Activated CD4-positive, alpha-beta T cell treated with anti-CD3 and anti-CD28 coated beads, Interleukin-2, amount 50 U/mL, for 24 hours (primary cell): Measurements from ENCODE around the gene TENT4A.

Experiments
- DNase-seq, 2 donors: peaks; one replicate each; pipeline ENCODE4 v3.0.0-alpha.2; 2020; ENCODE audit warnings: low read depth in 1 of 2, low spot score in 1 of 2

Gene TENT4A

DNA sequence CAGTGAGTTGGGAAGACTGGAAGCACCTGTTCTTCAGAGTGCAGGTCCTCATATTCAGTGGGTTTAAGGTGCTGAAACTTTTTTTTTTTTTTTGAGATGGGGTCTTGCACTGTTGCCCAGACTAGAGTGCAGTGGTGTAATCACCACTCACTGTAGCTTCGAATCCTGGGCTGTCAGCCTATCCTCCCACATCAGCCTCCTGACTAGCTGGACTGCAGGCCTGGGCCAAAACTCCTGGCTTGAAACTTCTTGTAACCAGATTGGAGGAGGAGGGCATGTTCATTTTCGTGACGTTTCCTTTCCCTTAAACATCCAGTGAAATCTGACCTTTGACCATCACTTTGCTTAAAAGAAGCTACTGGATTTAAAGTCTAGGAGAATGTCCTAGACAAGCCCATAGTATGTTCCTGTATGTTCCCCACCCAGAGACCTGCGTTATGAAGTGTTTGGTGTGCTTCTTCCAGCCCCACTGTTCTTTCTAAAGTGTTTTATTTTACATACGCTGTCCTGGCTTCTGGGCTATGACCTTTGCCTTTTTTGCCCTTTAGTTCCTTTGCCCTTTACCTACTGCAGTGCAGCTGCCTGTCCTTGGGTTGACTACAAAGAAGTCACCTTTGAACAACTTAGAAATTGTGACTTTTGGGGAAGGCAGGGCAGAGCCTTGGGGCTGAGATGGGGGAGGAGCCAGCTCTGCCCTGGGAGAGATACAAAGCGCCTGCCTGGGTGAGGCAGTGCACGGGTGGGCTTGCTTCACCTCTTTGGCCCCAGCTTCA lies 18.4 kb downstream of the TENT4A start:
- no peak for DNase-seq

DNA sequence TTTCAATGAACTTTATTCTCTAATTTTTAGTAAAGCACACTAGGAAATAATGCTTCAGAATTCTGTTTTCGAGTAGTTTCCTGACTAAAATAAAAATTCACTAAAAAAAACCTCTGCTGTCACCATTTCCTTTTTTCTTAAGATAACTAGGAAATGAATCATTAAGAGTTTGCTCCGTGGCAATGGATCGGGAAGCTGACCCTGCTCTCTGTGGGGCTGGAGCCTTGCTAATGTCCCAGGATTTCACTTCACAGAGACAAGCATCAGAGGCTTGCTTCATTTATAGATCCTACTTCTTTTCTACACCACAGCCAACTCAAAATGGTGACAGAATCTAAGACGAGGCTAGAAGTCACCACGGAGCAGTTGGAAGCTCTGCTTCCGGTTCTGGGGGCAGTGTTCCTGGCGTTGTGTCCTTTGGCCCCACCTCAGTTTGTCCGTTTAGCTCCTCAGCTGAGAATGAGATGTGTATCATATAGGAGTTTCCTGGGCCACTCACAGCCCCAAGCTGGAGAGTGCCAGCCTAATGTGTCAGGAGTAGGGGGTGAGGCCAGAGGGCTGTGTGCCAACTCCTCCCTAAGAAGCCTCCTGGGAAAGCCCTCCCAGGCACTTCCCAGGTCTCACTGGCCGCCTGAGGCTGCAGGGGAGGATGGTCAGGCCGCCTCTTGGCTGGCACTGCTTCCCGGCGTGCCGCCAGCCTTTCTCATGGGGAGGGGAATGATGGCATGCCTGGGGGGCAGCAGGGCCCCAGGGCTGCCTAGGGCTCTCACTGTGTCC lies 19.6 kb downstream of the TENT4A start:
- no peak for DNase-seq

DNA sequence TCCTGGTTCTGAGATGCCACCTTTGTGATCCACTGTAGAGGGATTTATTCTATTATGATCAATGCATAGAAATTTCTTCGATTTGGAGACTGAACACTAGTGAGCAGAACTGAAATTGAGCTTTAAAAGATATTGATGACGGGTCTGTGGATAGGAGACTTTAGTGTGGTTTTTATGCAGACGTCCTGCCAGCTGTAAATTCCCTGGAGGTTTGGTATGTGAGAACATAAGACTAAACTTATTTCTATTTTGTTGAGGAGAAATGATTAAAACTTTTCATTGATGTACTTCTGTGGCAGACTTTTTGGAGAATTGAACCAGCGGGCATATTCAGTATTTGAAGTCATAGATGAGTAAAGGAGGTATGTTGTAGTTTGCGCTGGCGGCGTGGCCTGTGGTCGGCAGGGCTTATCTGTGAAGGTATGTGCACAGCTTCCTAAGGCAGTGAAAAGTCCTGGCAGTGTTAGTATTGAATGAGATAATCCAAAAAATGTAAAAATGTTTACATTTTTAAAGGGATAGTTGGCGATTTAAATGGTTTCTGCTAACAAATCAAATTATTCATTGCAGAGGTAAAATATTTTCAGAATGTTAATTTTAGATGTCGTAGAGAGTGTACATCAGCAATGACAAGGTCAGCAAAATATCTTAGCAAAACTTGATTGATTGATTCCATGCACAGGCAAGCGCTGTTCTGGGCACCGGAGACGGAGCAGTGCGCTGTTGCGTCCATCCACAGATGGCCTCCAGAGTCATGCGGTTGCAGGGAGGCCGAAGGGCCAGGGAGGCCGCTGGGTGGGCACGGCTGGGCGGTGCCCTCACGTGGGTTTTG lies 20.4 kb downstream of the TENT4A start:
- DNase-seq: no peak

DNA sequence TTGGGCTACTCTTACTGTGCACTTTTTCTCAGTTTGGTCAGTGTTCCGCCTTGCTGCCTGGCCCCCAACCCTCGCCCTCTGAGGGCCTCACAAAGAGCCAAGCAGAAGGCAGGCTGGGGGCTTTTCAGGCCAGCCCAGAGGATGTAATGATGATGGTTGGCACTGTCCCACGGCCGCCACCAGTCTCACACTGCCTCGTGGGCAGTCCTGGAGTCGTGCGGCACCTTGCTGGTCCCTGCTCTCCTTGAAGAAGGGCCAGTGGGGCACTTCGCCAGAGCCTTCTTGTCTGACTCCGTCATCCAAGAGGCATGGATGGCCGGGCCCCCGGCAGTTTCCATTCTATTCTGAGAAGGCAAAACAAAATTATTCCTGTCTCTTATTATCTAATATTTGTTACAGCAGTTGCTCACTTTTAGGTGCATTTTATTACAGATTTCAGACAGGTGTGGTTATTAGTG lies 21.0 kb downstream of the TENT4A start:
- DNase-seq: no peak

DNA sequence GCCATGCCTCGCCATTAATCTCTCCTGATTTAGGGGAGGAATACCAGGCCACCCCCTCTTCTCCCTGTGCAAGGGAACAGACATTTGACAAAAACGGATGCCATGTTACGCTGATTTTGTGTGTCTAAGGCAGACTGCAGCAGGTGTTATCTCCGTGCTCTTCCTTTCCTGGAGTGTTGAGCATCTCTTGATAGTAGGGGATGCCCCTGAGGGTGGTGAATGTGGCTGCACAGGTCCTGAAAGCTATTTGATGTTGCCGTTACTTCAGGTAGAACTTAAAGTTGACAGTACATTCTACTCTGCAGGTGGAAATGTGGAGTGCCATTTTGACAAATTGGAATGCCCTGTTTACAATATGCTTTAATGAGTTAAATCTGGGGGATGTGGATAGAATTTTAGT lies 21.5 kb downstream of the TENT4A start:
- no peak for DNase-seq

DNA sequence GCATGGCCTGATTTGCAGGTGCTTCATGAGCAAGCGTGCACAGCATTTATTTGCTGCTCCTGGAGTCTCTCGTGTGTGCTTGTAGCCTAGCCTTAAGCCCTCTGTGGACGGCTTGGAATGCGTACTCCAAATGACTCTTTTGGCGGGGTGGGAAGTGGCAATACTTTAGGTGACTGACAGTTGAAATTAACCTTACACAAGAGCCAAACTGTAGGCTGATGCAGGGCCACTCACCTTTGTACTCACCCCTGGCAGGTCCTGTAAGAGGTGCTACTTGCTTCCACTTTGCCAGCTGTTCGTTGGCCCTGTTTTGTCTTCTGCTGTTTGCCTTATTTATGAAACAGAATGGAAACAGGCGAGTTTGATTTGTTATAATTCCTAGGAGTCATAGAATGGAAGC lies 22.9 kb downstream of the TENT4A start:
- DNase-seq: no peak

DNA sequence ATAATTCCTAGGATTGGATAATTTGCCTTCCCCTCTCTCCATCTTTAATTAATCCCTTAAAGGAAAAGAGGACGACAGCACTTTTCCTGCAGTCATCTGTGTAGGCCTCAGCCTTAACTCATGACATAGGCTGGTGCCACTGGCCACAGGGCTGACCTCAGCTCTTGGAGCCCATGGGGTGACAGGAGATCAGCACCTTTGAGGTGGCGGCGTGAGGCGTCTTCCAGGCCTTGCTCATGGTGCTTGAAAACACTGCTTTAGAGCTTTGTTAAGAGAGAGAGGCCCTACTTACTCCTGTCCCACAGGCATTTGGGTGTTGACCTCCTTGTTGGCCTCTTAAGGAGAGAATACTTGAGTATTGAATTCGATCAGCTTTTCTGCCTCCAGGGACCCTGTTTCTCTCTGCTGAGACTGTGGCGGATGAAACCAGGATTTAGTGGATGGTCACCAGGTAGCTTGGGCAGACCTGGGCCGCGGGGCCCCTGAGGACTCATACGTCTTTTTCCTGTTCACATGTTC lies 23.4 kb downstream of the TENT4A start:
- DNase-seq: no peak

DNA sequence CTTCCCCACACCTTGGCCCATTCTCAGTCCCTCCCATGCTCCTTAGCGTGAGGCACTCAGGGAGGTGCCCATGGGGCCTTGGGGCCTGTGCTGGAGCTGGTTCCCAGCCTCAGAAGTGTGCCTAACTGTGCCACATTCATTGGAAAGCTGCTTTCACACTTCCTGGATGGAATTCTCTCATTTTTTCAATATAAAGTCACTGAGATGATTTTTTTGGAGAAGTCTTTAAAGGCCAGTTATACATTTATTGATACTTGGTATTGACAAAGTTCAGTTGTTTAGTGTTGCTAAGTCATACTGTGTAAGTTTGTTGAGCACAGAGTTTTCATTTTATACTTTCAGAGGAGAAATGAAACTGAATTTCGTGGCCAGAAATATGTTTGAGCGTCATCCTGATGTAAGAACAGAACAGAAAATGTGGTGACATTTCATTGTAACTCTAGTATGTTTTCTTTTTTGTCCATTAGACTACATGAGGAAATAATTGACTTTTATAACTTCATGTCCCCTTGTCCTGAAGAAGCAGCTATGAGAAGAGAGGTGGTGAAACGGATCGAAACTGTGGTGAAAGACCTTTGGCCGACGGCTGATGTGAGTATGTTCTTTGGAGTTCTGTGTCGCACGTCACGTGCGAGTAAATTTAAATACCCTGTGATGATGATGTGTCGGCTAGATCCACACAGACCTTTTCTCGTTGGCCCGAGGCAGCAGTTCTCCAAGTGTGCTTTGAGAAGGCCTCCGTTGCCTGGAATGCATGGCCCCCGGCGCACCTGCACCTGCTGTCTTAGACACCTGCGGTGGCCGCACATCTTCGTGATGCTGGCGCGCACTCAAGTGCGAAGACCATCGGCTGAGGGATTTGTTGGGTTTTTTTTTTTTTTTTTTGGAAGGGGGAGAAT lies 24.1 kb downstream of the TENT4A start:
- DNase-seq: no peak

DNA sequence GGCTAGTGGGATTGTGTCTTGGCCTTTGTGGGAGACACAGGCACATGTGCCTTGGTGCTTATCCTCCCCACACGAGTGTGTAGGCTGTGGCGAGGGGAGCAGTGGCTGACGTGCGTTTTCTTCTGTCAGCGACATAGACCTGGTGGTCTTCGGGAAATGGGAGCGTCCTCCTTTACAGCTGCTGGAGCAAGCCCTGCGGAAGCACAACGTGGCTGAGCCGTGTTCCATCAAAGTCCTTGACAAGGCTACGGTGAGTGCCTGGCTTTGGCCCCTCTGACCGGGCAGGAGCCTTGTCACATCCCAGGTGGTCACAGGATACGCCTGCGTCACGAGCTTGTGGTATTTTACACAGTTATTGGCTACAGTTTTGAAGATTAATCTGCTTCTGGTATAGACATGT lies 26.4 kb downstream of the TENT4A start:
- DNase-seq: no peak

DNA sequence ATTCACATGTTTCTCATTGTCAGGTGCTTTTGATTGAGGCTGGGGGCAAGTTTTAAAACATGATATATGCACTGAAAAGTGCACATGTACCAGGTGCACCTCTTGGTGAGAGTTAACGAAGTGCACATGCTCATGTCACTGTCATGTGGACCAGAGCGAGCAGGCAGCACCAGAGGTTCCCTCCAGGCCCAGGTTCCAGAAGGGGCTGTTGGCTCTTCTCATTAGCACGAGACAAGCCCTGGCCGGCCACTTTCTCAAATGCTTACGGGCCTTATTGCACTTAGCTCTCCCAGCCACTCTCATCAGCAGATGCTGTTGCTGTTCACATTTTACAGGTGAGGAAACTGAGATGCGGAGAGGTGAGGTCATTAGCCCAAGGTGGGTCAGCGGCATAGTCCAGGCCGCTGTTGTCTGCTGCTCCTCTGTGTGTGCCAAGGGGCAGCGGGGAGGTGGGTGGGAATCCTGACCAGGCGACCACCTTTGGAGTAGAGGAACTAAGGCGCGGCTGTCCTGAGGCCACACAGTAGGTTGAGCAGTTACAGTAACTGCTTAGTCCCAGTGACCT lies 27.4 kb downstream of the TENT4A start:
- DNase-seq: no peak

DNA sequence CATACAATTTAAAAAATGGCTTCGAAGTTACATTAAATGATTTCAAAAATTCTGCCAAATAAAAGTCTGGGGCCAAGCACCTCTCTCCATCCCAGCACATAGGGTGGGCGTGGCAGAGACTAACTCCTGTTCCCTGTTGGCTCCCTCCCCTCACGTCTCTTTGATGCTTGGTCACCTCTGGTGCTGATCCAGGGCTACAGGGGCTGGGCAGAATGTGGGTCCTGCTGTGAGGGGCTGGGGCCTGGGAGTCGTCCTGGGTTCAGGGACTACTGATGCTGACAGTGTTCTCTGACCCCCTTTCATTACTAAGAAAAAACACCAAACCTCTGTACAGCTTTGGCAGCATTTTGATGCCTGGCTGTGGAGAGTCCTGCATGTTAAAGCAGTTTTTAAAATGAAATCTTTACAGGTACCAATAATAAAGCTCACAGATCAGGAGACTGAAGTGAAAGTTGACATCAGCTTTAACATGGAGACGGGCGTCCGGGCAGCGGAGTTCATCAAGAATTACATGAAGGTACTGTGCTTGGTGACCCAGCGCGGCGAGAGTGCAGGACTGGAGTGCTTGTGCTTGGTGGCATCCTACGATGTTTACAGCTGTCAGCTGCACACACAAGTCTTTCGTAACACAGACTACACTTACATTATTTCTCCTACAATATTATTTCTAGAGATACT lies 29.0 kb downstream of the TENT4A start:
- no peak for DNase-seq

DNA sequence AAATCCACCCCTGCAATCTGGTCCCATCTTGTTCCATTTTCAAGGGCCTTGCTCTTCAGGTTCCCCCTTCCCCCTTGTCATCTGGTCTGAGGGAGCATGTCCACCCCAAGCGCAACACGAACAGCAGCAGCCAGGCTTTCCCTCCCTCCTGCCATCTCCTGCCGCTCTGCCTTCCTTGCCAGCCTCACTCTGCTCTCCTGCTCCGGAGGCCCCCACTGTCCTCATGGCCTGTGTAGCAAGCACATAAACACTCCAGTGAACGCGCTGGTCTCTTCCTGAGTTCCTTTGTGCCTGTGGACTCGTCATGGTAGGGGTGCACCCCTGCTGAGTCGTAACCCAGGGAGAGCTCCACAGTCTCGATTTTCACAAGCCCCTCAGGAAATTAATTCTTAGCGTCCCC lies 29.9 kb downstream of the TENT4A start:
- DNase-seq: no peak

DNA sequence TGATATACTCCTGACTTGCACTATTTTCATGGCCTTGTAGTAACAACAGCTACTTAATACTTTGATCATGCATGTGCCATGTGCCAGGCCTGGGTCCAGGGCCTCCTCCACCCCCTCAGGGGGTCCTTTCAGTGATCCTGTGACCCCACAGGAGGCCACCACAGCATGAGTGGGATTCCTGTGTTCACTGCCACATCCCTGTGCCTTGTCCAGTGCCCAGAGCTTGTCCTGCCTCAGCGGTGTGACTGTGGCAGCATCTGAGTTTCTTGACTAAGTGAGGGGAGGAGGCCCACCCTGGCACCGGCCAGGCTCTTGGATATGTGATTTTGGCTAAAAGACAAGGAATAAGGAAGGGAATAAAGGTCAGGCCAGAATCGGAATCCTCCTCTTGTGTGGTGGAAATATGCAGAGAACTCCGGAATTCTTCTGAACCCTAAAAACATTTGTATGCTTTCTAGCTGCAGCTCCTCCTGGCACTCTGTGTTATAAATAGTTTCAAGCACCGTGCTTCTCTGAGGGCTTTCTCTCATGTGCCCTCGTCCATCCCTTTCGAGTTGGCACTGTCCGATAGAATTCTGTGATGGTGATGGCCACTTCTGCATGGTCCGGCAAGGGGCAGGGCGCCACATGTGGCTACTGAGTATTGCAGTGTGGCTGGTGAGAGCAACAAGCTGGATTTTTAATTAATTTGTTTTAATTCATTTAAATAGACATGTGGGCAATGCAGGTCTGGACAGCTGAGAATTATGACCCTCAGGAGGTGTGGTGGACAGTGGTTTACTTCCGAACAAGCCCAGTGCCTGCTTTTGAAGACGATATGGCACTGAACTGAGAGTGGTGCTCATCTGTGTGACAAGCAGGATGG lies 31.8 kb downstream of the TENT4A start:
- DNase-seq: no peak

DNA sequence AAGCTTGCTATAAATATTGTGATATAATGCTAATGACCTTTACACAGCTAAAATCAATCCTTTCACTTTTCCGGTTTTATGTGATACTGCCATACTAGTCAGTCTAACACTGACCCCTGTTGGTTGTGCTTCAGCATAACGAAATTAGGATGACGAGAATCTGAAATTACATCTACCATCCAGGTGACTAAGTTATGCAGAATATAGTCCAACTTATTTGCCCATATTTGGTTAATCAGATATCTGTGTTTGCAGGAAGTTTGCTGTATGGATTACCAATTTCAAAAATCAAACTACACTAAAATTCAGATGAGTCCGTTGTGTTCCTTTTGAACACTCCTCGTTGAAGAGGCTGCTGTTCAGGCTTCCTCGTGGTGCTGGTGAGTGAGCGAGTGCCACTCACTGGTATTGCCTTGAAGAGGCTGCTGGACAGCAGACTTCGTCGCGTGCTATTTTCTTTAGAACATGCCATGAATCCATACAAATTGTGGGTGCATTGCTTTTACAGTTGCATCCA lies 32.5 kb downstream of the TENT4A start:
- DNase-seq: peak in 1 of 2 donors; percentile 27

DNA sequence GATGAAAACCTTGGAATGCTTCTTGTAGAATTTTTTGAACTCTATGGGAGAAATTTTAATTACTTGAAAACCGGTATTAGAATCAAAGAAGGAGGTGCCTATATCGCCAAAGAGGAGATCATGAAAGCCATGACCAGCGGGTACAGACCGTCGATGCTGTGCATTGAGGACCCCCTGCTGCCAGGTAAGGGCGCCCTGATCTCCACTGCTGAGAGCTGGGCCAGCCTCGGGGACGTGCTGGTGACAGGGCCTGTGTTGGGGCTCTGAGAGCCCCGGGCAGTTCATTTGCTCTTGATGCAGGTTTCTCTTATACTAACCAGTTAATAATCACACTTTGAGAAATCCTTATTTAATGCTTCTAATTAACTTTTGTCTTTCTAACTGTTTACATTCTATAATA lies 33.0 kb downstream of the TENT4A start:
- DNase-seq: no peak

DNA sequence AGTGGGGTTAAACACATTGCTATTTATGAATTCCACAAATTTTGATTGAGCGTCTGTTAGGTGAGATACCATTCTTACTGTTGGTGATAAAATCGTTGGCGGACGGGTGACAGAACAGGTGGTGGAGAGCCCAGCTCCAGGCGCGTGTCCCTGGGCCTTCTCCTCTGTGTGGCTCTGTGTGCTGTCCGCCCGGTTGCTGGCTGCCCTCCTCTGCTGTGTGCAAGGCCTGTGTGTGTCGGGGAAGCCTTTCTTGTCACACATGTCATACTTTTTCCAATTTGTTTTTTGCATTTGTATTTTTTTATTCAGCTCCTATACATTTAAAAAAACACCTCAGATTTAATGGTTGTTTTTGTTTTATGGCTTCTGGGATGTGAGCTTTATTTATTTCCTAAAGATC lies 33.9 kb downstream of the TENT4A start:
- no peak for DNase-seq

DNA sequence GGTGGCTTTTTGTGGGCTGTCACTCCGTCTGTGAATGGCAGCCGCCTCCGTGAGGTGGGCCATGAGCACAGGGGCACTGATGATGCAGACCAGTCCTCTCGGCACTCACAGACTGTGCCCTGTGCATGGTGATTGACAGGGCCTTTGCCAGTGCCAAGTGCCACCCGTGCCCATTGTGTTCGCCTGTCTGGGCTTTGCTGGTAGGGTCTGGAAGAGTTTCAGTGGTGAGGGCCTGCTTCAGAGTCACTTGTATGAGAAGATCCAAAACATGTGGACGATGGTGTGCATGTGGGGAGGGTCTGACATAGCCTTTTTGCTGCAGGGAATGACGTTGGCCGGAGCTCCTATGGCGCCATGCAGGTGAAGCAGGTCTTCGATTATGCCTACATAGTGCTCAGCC lies 34.9 kb downstream of the TENT4A start:
- DNase-seq: no peak

DNA sequence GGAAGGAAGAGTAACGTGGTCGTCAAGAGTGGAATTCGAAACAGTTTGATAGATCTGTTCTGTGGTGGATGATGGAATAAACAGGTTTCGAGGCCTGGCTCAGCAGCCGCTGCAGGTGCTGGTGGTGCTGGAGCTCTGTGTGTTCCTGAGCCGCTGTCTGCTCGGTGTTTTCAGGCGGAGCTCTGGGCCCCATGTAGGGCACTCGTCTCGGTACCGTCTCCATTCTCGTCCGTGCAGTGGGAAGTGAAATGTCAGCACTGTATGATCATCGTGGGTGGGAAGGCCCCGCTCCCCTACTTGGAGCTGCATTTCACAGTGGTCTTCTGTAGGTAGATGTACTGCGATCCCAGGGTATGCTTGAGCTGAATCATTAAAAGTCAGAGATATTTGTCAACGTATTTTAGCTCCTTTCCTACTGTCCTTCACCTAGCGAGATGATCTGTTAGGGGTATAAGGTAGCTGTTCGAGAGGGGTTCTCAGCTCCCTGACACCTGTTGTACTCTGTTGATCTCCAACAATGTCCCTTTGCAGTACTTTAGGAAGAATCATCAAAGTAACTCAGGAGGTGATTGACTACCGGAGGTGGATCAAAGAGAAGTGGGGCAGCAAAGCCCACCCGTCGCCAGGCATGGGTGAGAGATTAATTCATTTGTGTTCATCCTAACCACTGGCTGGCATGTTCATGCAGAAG lies 35.9 kb downstream of the TENT4A start:
- DNase-seq: no peak
